HG02678 (cell line): ENCODE measurements around the gene USP48.

Experiments used
- ATAC-seq: cut with Tn5 transposase; IDR thresholded peaks from one replicate; pipeline ENCODE4 v1.9.1; 2021; ENCODE audit warnings: mild to moderate bottlenecking, moderate library complexity; ENCODE audit not compliant: unreplicated experiment

Gene USP48

GRCh38 chr1:21669258-21670058 is 113.5 kb downstream of the USP48 start, which contains the start of gene RAP1GAP:
TSS of gene RAP1GAP (minus strand) at chr1:21669357. CDS start at chr1:21620032, 49,325 bp downstream.
- ATAC-seq: no peak

- ATAC-seq: no peak
Measured at GRCh38 chr1:21668951-21669257, 114.0 kb downstream of the USP48 start.

GRCh38 chr1:21668232-21668950 is 114.6 kb downstream of the USP48 start:
- ATAC-seq: no peak

GRCh38 chr1:21667348-21668231 is 115.4 kb downstream of the USP48 start:
- no peak for ATAC-seq

GRCh38 chr1:21666576-21667320 is 116.2 kb downstream of the USP48 start:
- ATAC-seq: no peak

GRCh38 chr1:21665711-21666575 is 117.0 kb downstream of the USP48 start:
- no peak for ATAC-seq

- ATAC-seq: no peak
Measured at GRCh38 chr1:21664806-21665588, 118.0 kb downstream of the USP48 start.

GRCh38 chr1:21663951-21664805 is 118.8 kb downstream of the USP48 start:
- ATAC-seq: no peak

- ATAC-seq: no peak
Measured at GRCh38 chr1:21663248-21663950, 119.5 kb downstream of the USP48 start.

GRCh38 chr1:21662426-21663247 is 120.3 kb downstream of the USP48 start:
- ATAC-seq: no peak

GRCh38 chr1:21661886-21662285 is 121.1 kb downstream of the USP48 start:
- no peak for ATAC-seq

- no peak for ATAC-seq
Measured at GRCh38 chr1:21659924-21660326, 123.0 kb downstream of the USP48 start.

GRCh38 chr1:21659099-21659923 is 123.6 kb downstream of the USP48 start:
- no peak for ATAC-seq

GRCh38 chr1:21657456-21658190 is 125.3 kb downstream of the USP48 start:
- ATAC-seq: no peak

- ATAC-seq: no peak
Measured at GRCh38 chr1:21655748-21656147, 127.2 kb downstream of the USP48 start.
